ENCODE measurements around the gene CCDC180.
"Not testable (repeated sequence)": the region's sequence is repeated elsewhere in the genome, so short reads cannot be mapped to it uniquely, and the experiment has no call there.

Gene CCDC180

DNA sequence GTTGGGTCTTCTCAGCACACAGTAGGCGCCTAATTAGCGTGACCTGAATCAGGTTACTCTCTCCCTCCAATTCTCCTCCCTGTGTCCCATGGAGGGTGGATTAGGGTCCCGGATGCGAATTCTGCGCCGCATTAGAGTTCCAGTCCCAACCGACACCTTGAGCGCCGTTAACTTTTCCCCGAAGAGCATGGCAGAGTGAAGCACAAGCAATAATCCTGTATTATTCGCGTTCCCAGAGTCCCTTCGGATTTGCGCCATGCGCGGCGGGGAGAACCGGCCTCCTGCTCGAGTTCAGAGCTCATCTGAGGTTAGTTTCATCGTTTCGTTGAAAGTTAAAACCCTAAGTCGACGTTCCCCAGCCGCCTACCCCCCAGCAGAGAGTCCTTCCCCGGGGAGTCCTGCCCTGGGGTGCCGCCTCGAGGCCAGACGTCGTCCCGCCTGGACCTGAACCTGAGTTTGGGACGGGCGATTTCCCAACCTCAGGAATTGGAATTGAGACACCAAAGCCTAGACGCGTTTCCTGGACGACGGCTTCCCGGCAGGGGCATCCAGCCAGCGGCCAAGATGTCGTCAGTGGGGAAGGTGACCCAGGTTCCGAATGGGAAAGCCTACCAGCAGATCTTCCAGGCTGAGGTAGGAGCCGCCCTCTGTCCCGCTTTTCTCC, at the start of gene CCDC180:
CCDC180 (plus strand) TSS at position 160 of the 664 bp plus-strand sequence; CDS start at position 565, 405 bp downstream.
- DNase-seq: no peak

DNA sequence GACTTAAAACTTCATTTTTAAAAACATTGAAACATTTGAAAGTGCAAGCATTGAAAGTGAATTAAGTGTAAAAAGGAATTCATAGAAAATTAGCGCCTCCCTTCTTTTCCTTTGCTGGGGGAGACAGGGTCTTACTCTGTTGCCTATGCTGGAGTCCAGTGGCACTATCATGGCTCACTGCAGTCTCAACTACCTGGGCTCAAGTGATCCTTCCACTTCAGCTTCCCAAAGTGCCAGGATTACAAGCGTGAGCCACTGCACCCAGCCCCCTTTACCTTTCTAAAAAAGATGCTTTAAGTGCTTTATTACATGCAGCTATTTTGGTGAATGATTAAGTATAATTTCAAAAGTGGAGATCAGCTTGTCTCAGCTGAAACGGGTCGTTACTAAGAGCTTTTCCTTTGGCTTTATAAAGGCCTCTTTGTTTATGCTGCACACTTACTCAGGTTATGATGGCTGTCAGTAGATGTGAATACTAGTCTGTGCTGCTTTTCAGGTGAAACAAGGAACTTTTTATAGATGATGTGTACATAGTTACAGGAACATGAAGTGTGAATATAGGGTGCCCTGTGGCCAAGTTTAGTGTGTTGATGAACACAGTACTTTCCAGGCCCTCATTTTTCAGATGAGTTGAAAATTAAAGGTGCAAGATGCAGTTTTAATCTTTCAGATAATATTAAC, 47.5 kb upstream of the CCDC180 start:
- DNase-seq: not testable (repeated sequence)

DNA sequence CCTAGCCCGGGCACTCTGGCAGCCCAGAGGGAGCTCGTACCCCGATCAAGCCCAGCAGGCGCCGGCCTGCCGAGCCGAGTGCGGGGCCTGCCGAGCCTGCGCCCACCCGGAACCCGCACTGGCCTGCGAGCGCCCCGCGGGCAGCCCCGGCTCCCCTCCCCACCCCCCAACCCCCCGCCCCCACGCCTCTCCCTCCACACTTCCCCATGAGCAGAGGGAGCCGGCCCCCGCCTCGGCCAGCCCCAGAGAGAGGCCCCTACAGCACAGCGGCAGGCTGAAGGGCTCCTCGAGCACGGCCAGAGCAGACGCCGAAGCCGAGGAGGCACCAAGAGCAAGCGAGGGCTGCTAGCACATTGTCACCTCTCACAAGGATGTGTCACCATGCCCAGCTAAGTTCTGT, 36.2 kb upstream of the CCDC180 start:
- no peak for DNase-seq

DNA sequence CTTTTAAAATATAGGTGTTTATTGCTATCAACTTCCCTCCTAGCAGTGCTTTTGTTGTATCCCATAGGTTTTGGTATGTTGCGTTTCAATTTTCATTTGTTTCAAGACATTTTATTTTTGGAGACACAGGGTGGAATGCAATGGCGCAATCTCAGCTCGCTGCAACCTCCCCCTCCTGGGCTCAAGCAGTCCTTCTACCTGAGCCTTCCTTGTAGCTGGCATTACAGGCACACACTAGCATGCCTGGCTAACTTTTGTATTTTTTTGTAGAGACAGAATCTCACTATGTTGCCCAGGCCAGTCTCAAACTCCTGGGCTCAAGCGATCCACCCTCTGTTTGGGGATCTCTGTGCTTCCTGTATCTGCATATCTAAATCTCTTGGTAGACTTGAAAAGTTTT, 35.4 kb upstream of the CCDC180 start:
- no peak for DNase-seq

DNA sequence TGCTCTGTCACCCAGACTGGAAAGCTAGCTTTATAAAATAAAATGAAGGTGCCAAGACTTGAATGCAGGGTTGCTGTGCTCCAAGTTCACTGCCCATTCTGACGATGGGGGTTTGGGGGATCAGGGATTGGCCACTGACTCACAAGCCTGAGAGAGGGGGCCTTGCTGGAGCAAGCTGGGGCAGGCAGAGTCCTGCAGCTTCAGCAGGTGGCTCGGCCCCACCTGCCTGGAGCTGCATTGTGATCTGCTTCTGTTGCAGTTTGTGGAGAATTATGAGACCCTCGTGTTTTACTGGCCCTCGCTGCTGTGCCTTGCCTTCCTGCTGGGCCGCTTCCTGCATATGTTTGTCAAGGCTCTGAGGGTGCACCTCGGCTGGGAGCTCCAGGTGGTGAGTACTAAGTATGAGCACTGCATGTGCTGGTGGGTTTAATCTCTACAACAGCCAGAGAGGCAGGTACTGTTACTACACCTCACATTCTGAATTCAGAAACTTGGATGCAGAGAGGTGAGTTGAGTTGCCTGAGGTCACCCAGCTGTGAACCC, 31.1 kb upstream of the CCDC180 start:
- DNase-seq: no peak

DNA sequence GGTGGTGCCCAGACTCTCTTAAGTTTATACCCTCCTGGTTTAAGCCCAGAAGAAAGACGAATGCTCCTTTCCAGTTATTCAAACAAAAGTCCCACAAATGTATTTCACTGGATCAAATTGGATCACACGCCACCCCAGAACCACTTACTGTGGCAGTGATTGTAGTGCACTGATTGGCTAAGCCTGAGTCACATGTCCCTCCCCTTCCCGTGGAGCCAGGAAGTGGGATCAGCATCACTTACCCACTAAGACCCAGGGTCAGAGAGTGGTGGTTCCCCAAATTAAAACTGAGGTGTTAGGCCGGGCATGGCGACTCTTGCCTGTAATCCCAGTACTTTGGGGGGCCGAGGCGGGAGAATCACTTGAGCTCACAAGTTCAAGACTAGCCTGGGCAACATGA, 29.5 kb upstream of the CCDC180 start:
- no peak for DNase-seq

DNA sequence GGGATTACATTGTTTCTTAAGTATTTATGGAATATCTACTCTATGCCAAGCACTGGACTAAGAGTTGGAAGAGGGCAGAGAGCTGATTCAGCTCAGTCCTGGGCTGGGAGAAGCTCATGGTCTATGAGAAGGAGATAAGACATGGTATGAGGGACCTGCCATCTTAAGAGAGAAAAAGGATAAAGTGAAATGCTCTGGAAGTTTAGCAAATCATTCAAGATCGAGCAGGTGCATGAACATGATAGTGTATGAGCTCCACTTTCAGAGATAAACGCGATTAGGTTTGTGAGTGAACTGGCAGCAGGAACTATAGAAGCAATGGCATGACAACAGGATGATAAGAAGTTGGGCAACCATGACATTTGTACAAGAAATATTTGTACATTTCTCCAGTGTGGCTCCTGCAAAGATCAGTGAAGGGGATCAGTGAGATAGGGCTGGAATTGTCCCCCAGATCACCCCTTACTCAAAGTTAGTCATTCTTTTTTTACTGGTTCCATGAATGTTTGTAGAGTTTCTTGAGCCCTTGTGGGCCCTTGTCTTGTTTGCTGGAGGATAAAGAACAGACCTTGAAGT, 26.6 kb upstream of the CCDC180 start:
- no peak for DNase-seq

DNA sequence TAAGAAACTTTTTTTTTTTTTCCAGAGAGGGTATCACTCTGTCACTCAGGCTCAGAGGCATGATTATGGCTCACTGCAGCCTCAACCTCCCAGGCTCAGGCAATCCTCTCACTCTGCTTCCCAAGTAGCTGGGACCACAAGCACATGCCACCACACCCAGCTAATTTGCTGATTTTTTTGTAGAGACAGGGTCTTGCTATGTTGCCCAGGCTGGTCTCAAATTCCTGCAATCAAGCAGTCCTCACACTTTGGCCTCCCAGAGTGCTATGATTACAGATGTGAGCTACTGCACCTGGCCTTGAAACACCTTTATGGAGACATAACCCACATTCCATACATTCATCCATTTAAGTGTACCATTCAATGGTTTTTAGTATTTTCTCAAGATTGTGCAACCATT, 23.7 kb upstream of the CCDC180 start:
- DNase-seq: no peak

DNA sequence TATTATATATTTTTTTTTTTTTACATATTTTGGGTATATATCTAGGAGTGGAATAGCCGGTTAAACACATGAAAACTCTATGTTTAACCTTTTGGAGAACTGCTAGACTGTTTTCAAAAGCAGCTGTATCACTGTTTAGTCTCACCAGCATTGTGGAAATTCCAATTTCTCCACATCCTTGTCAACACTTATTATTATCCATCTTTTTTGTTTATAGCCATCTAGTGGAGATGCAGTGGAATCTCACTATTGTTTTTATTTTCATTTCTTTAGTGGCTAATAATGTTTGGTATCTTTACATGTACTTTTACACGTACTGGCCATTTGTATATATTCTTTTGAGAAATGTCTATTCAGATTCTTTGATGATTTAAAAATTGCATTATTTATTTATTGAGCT, 22.7 kb upstream of the CCDC180 start:
- DNase-seq: no peak

DNA sequence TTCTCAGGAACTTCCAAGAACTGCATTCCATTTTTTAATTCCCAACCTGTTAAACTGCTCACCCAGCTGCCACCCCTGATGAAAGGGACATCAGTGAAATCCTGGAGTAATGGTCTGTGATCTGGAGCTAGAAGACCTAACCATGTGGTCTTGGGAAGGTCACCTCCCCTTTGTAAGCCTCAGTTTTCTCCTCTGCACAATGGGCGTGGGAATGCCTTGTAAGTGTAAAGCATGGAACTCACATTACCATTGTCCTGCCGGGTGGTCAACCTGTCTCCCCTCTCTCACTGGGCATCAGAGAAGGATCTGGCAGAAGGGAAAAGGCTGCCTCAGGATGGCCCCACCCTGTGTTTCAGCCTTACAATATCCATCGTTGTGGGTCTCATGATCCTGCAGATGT, 15.3 kb upstream of the CCDC180 start:
- no peak for DNase-seq

DNA sequence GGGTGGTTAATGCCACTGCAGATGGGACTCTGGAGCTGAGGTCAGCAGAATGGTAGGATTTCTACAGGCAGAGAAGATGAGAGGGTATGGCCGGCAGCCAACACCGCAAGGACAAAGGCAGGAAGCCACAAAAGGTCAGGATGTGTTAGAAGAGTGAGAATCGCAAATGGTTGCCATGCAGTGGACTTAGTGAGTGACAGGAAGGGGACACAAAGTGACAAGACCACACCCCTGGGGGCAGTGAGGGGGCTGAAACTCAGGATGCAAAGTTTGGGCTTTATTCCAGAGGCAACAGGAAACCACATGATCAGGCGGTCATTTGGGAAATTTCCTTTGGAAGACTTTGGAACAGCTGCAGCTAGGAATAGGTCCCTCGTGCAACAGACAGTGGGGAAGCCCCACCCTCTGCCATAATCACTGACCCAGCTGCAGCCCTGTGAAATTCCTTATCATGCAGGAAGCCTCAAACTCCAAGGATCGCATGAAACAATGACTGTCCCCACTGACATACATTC, 14.2 kb upstream of the CCDC180 start:
- DNase-seq: no peak

DNA sequence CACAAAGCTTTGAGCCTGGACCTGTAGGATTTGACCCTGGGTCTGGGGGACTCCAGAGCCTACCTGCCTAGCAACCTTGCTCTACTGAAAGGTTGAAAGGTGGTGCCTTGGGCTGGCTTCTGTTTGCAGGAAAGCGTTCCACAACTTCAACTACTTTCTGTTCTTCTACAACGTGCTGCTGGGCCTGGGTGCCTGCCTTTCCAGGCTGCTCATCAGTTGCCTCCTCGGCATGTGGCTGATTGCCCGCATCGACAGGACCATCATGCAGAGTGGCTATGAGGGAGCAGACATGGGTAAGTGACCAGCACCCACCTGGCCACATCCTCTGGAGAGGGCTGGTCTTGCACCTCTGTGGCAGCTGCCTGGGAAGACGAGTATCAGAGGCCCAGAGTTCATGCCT, 13.6 kb upstream of the CCDC180 start:
- no peak for DNase-seq

DNA sequence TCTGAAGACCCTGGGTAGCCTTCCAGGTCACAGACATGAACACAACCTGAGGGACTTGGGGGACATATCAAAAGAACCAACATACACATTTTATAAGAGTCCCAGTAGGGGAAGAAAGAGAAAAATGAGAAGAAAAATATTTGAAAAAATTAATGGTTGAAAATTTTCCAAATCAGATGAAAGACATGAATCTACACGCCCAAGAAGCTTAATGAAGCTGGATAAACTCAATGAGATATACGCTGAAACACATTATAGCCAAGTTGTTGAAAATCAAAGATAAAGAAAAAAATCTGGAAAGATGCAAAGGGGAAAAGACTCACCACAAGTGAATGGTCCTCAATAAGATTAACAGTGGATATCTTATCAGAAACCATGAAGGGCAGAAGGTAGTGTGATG, 9.6 kb upstream of the CCDC180 start:
- DNase-seq: no peak

DNA sequence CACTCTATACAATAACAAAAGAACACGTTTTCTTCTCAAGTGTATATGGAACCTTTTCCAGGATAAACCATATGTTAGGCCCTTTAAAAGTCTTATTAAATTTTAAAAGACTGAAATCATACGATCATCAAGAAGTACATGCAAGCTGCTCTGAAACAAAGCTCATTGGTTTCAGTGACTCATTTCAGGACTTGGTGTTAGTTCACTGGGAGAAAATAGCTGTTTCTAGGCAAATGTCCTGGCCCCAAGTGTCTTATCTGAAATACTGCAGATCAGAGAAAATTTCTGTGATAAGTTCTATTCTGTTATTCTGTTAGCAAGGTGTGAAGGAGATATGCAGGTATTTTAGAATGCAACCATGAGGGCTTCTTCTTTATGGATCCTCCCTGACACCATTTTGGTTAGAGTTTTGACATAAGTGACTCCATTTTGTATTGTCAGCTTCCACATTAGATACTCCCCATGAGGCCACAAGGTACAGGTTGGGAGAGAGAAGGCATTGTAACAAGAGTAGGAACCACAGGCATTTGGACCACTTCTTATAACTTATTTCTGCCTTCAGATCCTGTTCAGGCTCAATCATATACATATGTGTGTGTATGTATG, 7.5 kb upstream of the CCDC180 start:
- DNase-seq: no peak

DNA sequence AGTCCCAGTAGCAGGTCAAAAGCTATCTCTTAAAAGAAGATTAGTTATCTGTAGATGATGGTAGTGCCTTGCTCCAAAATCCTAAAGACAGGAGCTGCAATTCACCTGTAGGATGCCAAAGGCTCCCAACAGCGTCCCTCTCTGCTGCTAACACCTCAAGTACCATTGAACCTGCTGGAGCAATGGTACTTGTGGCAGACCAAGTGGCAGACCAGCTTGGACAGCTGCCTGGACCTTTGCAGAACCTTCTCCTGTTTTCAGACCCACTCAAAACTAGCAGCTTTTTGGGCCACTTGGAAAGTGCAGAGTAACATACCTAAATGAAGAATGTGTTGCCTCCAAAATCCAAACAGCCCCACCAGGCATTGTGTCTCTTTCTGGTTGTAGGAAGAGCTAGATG, 6.9 kb upstream of the CCDC180 start:
- DNase-seq: no peak

DNA sequence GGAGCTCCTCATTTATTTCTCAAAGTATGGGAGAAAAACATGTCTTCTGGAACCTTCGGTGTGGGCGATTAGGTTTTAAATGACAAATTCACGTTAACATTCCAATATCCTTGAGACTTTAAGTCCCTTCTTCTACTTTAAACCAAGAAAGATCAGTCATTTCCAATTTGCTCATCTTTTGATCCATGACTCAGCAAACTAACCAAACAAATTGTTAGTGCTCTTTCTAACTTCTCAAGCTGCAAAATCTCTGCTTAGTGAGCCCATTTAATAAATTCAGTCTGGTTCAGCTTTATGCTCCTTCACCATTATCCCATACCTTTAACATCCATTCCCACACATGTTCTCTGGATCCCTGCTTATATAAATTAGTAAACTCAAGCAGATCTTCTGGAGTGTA, 5.5 kb upstream of the CCDC180 start:
- no peak for DNase-seq

DNA sequence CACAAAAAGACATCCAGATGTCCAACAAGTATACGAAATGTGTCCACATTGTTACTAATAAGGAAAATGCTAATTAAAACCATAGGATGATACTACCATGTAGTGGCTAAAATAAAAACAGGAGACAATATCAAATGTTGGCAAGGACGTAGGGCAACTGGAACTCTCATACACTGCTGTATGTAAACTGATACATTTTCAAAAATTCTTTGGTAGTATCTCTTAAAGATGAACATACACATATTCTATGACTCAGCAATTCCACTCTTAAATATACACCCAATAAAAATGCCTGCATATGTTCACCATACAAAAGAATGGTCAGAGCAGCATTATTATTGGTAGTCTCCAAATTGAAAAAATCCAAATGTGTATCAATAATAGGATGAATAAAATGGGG, 2.9 kb upstream of the CCDC180 start:
- DNase-seq: no peak

DNA sequence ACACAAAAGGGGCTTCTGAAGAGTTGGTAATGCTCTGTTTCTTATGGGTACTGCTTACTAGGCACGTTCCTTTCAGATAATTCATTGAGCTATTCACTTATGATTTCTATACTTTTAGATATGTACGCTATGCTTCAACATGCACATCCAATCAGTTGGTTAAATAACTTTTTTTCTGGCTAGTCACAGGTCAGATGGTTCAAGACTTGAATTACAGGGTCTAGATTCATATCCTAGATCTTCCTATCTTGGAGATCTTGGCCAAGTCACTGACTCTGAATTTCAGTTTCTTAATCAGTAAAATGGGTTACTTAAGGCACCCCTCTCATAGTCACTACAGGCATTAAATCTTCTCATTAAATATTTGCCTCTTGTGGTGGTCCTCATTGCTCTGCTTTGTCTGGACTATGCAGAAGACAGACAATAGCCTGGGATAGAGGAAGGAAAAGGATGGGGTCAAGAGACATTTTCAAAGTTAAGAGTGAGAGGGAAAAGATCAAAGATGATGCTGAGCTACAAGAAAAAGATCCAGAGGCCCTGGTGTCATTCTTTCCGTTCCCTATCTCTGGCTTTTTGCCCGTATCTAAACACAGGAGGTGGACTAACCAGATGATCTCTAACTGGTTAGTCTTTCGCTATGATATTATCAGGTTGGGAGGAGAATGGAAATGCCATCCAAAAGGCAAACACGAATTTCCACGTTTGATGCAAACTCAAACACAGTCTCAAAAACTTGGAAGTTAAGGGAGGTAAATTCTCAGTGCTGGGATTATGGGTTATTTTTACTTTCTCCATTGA, 1.8 kb upstream of the CCDC180 start:
- no peak for DNase-seq

DNA sequence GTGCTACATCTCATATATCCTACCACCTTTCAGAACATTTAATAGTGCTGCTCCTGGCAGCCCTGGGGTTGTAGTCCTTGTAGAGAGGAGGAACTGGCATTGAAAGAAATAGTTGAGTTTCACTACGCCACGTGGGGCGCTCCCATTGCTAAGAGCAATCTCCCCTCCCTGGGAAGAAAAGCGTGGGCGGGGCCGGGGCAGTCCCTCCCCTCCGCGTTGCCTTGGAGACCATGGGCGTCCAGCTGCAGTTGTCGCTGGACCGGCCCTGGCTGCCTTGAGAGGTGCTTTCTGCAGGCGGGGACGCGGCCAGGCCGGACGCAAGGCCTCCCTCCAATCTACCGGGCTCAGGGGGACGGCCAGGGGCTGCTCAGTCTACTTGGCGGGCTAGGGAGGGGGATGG, 368 bp upstream of the CCDC180 start:
- peak; percentile 31 to 52 for DNase-seq

DNA sequence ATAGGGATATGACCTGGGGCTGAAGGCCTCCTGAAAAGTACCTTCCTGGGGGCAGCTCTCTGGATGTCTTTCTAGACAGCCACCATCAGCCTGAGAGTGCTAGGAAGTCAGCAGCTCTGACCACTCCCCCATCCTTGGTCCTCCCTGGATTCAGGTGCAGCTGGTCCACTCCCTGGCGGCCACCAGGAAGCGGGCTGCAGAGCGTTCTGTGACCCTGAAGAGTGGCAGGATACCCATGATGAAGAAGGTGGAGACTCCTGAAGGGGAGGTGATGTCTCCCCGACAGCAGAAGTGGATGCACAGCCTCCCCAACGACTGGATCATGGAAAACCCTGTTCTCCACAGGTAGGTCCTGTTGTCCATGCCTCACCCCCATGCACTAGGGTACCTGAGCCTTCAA, 1.8 kb downstream of the CCDC180 start:
- no peak for DNase-seq

DNA sequence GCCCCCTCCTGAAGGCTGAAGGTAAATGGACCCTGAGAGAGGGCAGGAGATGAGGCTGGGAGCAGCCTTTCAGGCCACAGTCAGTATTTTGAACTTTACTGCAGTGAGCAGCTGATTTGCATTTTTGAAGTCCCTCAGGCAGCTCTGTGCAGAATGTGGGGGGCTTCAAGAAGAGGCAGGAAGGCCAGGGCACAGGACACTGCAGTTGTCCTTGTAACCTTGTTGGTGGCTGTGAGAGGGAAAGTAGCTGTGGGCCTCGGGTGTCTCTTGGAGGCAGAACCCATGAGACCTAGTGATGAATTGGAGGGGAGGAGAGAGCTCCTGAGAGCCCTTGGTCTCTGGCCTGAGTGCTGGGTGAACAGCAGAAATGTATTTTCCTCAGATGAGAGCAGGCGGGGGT, 2.6 kb downstream of the CCDC180 start:
- DNase-seq: no peak

DNA sequence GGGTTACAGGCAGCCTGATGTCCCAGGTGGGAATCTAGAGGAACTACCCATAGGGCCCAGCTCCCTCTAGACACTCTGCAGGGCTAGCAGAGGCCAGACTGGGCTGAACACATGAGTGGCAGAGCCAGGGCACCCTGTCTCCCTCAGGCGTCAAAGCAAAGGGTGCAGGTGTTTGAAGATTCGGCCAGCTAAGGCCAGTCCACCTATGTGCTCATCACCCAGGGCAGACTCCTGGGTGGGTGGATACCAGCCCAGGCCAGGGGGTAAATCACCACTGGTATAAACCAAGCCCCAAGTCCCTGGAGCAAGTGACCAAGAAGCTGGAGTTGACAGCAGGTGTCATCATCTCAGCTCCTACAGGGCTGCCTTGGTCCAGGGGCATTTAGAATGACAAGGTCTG, 3.4 kb downstream of the CCDC180 start:
- DNase-seq: no peak
